SKM-1 treated with dmso at 0.1 percent for 144 hours (cell line): Measurements from ENCODE around the gene PLA2G2F.

Experiments used
- DNase-seq: peaks from one replicate; lab custom pipeline; 2025; ENCODE audit not compliant: unreplicated experiment; lab: John Stamatoyannopoulos, UW

The PLA2G2F gene

GRCh38 chr1:20138961-20139550 lies at the start of gene PLA2G2F:
PLA2G2F (plus strand) TSS chr1:20139323; CDS start chr1:20139428, 105 bp downstream.
- DNase-seq = no peak

DNA sequence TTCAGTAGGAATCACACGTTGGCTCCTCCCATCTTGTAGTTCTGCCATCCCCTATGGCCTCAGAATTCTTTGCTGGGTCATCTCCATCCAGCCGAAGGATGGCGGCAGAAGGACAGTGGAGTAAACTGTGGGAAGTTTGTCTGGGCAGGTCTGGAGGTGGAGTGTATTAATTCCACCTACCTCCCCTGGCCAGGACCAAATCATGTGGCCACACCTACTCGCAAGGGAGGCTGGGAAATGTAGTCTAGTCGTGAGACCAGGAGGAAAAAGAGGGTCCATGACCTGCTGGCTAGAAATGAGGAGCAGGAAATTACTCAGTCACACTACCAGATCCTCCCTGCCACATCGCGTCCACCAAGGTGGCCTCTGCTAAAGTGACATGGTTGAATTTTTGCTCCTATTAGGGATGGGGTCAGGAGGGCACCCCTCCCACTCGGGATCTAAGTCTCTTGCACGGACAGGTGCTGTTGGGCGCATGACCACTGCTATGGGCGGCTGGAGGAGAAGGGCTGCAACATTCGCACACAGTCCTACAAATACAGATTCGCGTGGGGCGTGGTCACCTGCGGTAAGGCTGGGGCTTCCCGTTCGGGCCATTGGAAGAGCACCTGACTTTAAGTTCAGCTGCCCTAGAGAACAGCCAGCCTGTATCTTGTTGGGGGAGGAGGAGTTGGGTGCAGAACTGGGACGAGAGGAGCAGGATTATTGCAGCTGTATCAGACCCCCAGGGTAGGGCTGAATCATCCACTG lies 49.6 kb upstream of the PLA2G2F start:
- DNase-seq = no peak

- no peak for DNase-seq
These were observed 49.0 kb upstream of the PLA2G2F start for GRCh38 chr1:20090119-20090518.

GRCh38 chr1:20090641-20091040 lies 48.5 kb upstream of the PLA2G2F start:
- no peak for DNase-seq

- no peak for DNase-seq
These were observed 45.8 kb upstream of the PLA2G2F start for GRCh38 chr1:20093303-20093702.

DNA sequence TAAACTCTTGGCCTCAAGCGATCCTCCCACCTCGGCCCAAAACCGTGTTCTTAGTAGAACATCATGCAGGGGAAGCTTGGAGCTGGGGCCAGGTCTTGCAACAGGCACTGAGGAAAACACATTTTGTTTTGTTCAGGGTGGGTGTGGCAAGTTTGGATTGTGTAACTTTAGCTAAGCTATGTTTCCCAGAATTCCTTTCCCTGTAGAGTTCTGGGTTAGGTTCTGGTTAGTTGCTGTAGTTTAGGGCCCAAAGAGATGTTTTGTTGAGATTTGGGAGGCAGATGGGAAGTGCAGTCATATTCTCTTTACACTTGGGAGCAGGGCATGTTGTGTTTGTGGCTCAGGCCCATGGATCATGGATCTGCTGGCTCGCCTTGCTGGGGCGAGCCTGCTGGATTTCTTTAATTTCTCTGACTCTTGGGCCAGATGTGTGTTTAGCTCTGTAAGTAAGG lies 45.2 kb upstream of the PLA2G2F start:
- DNase-seq = no peak

DNA sequence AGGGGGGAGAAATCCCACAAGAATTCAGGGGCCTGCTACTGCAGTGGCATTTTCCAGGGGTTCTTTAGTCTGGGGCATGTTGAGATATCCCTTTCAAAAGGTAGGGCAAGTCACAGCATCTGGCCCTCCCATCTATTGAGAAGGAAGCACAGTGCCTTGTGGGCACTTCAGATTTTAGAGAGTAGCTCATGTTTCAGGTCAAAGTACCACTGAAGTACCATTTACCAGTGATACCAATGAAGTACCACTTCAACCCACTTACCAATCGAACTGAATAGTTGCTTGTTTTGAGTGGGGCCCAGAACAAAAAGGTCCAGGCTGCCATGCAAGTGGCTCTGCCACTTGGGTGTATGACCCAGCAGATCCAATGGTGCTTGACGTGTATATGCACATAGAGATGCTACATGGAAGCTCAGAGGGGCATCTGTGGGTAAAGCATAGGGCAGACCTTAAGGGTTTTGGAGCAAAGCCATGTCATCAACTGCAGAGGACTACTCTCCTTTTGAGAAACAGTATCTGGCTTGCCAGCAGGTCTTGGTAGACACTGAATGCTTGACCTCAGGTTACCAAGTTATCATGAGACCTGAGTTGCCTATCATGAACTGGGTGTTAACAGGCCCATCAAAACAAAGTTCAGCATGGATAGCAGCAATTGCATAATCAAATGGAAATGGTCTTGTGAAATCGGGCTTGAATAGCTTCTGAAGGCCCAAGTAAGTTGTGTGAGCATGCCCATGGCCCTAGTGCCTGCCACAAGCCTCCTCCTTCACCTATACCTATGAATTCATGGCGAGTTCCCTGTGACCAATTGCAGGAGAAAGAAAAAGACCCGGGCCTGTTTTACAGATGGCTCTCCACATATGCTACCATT lies 43.3 kb upstream of the PLA2G2F start:
- DNase-seq = no peak

GRCh38 chr1:20096840-20097447 lies 42.2 kb upstream of the PLA2G2F start:
- DNase-seq = no peak

- DNase-seq = no peak
These were observed 39.6 kb upstream of the PLA2G2F start for GRCh38 chr1:20099533-20099932.

DNA sequence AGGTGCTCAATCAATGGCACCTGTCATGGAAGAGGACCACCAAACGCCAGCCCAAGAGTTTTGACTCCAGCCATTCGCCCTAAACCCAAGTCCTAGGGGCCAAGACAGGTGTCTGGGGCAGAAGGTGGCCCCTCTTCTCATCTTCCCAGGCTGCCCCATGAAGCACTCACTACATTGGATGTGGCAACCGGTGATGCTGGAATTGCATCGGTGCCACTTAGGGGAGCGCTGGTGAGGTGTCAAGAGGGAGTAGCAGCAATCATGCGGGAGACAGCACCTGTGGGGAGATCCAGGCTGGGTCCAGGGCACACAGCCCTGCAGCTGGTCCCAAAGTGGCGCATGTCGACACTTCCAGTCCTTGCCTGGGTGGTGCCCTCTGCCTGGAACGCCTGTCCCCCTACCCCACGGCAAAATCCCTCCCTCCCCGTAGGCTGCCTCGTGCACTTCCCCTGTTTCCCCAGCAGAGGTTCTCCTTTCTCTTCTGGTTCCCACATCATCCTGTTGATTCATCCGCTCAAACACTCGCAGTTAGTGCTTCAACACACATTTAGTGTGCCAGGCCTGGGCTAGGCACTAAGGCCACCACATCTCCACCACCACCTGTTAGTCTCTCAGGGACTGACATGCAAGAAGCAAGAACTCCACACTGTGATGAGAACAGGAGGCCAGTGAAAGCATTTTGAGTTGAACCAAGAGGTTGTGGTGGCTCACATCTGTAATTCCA lies 38.3 kb upstream of the PLA2G2F start:
- peak; percentile 60 for DNase-seq

DNA sequence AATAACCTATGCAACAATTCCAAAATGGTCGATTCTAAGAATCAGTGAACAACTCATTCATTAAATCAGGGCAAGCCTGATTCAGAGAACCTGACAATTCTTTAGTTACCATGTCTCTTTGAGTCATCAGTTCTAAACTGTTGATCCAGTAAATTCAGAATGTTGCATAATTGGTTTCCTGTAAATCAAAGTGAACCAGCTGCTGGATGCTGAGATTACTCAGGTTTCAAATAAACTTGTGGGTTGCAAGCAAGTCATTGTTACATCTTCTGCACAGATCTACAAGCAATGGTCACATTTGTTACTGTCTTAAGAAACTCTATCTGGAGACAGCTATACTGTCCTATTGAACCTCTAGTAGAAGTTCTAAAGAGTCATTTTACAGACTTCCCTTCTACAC lies 36.2 kb upstream of the PLA2G2F start:
- DNase-seq = no peak

DNA sequence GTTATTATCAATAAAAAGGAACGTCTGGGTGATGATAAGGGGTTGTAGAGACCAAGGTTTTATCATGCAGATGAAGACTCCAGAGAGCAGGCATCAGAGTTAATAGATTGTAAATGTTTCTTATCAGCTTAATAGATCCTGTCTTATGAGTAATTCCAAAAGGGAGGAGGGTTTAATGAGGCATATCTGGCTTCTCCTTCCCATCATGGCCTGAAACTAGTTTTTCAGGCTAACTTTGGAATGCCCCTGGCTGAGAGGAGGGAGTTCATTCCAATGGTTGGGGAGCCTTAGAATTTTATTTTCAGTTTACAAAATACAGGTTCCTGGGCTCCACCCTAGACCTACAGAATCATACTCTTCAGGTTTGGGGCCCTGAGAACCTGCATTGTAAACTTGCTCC lies 33.3 kb upstream of the PLA2G2F start:
- DNase-seq = no peak

- DNase-seq = no peak
These were observed 31.8 kb upstream of the PLA2G2F start for GRCh38 chr1:20107351-20107750.

DNA sequence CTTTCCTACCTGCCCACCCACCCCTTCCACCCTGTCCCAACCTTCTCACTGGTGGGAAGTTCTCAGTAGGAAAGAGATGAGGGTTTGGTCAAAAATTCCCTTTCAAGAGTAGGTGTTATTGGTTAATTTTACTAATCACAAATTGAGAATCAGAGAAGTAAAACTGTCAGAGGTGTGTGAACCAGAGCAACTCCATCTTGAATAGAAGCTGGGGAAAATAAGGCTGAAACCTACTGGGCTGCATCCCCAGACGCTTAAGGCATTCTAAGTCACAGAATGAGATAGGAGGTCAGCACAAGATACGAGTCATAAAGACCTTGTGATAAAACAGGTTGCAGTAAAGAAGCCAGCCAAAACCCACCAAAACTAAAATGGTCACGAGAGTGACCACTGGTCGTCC lies 31.3 kb upstream of the PLA2G2F start:
- no peak for DNase-seq

DNA sequence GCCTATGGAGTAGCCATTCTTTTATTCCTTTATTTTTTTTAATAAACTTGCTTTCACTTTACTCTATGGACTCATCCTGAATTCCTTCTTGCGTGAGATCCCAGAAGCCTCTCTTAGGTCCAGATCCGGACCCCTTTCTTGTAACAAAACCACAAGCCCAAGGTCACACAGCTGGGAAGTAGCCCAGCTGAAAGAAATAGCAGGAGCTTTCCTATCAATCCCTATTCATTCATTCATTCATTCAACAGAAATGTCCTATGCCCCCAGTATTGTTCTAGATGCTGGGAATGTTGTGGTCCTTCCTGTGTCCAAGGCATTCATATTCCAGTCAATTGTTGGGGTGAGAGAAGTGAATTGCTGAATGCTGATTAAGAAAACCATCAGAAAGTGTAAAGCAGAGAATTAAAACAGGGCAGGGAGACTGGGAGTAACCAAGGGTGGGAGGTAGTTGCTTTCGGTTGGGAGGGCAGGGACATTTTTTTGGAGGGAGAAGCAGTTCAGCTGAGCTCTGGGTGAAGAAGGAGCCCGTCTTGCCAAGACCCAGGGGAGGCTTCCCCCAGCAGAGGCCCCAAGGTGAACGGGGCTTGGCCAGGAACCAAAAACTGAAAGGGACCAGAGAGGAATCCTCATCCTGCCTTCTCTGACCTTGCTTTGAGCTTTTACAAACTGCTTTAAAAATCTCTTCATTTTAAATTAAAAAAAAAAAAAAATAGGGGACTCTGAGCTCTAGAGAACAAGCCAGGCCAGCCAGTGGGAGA lies 30.6 kb upstream of the PLA2G2F start:
- no peak for DNase-seq

DNA sequence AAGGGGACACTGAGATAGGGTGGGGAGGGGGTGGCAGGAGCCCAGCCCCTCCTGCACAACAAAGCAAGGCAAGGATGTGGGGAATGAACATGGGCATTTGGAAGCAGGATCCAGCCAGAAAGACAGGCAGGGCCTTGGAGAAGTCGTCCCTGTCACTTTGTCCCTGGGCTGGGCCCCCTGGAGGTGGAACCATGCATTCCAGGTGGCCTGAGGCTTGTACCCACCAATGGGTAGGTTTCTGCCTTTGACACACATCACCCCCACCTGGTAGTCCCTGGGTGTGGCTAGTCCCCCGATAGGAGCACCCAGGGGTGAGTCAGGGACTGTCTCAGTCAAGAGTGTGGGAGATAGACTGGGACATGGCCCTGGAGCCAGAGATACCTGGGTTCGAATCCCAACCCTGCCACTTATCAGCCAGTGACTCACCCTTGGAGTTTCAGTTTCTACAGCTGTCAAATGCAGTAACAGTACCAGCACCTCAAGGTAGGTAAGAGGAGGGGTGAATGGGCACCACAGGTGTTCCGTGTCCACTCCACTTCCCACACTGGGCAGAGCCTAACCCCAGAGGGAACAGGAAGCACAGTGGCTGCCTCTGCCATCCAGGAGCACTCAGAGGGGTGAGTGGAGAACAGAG lies 29.8 kb upstream of the PLA2G2F start:
- no peak for DNase-seq

GRCh38 chr1:20110679-20111078 lies 28.4 kb upstream of the PLA2G2F start:
- no peak for DNase-seq

- DNase-seq = no peak
These were observed 27.7 kb upstream of the PLA2G2F start for GRCh38 chr1:20111452-20111851.

DNA sequence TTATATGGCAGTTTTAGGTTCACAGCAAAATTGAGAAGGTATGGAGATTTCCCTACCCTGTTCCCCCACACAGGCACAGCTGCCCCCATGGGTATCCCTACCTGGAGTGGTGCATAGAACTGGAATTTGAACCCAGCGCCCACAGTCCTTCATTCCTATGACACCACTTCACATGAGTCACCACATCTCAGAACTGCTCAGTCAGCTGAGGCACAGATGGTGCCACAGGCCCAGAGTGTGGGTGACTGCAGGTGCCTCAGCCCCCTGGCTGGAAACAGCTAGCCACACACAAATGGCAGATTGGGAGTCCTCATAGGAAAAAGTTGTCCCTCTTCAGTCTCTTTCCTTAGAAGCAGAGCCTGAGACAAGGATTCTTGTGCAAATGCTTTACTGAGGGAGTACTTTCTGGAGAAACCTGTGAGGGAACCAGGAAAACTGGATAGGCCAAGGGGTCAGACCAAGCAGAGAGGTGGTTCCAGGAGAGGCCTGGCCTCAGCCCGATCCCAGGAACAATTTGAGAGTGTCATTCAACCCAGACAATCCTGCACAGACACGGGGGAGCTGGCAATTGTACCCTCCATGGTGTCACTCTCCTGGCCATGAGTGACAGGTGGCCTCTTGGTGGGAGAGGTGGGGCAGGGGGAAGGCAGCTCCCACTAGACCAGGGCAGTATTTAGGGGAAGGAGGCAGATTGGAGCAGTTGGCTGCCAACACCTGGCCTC lies 26.7 kb upstream of the PLA2G2F start:
- DNase-seq = no peak
